GM19397 (cell line): Measurements from ENCODE around the gene TRMT10A.
"Not testable (repeated sequence)": the region's sequence is repeated elsewhere in the genome, so short reads cannot be mapped to it uniquely, and the experiment has no call there.

ENCODE experiments used
- ATAC-seq: cut with Tn5 transposase; IDR thresholded peaks from one replicate; pipeline ENCODE4 v1.9.1; 2021; ENCODE audit warnings: mild to moderate bottlenecking, moderate library complexity; ENCODE audit not compliant: unreplicated experiment

TRMT10A gene

GRCh38 chr4:99564921-99565320, 1.1 kb upstream of the TRMT10A start:
- ATAC-seq = no peak

DNA sequence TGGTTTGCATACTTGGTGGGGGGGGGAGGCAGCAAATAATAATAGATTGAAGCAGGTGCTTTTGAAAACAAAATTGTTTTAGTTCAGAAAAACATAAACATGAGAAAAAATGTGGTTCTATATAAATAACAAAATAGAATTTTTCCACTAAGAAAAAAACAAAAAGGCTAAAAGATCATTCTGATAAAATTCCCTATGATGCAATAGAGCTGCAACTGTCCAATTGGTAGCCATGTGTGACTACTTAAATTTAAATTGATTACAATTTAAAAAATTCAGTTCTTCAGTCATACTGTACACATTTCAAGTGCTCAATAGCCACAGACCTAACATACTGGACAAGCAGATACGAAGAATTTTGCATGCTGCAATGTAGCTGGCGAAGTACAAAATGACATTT, 11.0 kb downstream of the TRMT10A start:
- no peak for ATAC-seq

DNA sequence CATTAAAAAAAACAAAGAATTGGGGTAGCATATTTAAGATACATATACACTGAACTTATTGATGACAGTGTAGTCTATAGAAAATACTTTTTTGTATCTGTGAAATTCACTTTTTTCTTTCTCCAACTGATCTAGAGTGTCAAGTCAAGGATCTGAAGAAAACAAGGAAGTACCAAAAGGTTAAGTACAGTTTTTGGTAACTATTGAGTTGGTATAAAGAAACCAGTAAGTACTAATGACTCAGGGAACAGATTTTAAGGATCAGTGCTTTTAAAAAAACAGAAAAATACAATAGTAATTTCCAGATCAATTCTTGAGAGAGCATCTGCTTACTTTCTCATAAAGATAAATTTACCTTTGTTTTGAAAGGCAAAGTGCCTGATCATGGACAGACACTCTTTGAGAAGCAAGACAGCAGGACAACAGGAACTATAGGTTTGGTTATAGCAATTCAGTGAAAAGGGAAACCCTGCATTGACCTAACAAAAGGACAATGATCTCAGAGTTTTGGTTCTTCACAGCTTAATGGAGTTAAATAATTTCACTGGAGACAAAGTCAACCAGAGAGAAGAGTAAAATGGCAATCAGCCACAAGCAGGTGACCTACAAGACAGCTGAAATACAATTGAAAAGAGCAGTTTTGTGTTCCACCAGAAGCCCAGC, 23.4 kb downstream of the TRMT10A start:
- no peak for ATAC-seq

- no peak for ATAC-seq
Measured at GRCh38 chr4:99537674-99538073, 26.2 kb downstream of the TRMT10A start.

DNA sequence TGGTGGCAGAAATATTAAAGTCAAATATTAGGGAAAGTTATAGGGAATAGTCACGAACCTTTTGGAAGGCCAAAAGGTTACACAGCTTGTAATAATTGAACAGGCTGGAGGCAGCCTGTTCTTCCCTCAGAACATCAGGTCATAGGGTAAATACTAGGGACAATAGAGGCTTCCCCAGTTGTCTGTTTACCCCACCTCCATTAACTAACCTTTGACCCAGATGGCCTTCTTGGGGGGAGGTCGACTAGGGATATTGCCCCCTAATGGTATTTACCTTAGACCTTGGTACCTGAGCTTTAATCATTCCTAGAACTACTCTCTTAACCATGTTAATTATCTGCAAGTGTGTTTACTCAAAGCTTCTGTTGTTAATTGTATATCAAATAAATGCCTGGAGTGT, 27.0 kb downstream of the TRMT10A start:
- no peak for ATAC-seq

DNA sequence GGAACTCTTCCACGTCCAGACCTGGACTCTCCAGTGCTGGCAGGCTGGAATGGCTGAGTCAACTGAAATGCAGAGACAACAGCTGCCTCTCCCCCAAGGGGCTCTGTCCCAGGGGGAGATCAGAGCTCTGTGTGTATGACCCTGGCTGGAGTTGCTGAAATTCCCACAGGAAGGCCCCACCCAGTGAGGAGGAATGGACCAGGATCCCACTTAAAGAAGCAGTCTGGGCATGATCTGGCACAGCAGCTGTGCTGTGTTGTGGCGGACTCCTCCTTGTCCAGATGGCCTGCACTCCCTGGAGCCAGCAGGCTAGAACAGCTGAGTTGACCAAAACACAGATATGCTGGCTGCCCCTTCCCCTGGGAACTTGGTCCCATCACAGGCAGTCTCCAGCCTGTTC, 27.6 kb downstream of the TRMT10A start:
- ATAC-seq = no peak

- not testable (repeated sequence) for ATAC-seq
Measured at GRCh38 chr4:99534699-99535098, 29.1 kb downstream of the TRMT10A start.

DNA sequence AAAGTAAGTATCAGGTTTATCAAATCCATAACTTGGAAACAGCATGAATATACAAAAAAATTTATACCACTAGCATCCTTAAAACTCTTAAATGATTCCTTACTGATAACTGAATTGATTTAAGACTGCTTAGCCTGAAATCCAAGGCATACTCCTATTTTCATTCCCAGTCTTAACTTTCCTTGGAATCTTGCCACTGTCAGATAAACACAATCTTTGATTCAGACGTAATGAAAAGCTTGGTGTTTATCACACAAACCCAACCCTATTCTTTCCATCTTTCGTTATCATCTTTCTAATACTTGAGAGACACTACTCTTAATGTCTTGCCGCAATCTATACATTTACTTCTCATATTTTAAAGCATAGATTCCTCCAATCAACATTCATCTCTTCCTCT, 33.9 kb downstream of the TRMT10A start:
- ATAC-seq = no peak

DNA sequence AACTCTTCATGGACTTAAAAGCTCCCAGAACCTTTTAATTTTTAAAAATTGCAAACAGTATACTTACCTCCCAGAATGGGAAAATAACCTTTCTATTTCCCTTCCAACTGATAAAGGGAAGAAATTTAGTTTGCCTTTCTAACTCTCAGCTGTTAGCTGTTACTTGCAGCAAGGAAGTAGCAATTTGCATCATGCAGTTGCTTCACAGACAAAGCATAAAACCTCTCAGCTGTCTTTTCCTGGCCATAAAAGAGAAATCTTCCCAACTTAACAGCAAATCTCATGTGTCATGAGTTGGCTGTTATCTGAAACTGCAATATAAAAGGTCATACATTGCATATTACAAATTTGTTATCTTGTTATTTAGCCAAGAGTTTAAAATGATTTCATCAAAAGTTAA, 34.6 kb downstream of the TRMT10A start:
- ATAC-seq = no peak

GRCh38 chr4:99518601-99519295, 45.1 kb downstream of the TRMT10A start:
- ATAC-seq = no peak

- no peak for ATAC-seq
Measured at GRCh38 chr4:99510721-99511120, 53.1 kb downstream of the TRMT10A start, which contains the start of gene C4orf17. TSS of gene C4orf17 (plus strand) at chr4:99511021. CDS start at chr4:99513082, 2,061 bp downstream.

GRCh38 chr4:99507762-99508161, 56.1 kb downstream of the TRMT10A start:
- ATAC-seq = no peak

DNA sequence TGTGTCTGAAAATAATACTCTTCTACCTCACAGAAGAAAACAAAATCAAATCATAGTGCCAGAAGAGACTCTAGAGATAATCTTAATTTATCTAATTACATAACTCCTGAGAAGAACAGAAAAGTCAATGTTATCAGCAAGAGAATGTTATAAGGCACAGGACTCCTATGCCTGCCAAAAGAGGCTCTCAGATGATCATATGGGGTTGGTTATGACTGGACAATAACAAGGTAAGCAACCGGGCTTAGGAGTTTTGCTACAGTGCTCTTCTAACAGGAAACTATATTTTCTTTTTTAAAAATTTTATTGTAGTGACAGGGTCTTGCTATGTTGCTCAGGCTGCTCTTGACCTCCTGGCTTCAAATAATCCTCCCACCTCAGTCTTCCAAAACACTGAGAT, 56.5 kb downstream of the TRMT10A start:
- no peak for ATAC-seq

GRCh38 chr4:99506781-99507180, 57.1 kb downstream of the TRMT10A start:
- no peak for ATAC-seq

DNA sequence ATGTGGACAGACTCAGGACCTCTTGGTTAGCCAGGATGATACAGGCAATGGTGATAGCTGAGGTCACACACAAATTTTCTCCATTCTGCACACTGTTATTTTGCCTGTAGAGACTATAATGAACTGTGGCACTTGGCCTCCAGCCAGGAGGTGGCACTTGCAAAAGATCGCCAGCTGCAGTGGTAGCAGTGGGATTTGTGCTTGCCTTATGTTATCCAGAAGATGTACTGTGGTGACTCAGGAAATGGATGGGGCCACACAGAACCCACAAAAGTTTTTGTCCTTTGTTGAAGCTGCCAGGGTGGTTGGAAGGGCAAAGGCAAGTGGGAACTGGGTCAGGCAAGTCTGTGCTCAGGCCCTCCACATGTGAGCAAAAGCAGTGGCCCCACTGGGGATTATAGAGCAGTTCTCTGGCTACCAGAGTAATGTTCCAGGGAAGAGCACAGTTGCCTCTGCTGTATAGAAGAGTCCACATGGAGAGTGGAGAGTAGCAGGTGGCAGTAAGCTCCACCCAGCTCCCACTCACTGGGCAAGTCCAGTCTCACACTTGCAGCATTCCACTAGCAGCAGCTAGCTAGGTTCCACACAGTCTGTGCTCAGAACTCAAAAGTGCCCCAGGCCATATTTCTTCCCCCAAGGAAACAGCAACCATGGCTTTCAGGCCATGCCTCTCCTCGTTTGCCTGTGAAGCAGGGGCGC, 58.9 kb downstream of the TRMT10A start:
- ATAC-seq = no peak
